ENCODE data around the gene FAM227A. TPM values are rescaled to one million over a fixed set of nuclear protein-coding genes. Genes with fewer than 3 reads are reported as not detected.

Gene FAM227A
- total and polyA plus RNA-seq, 2 of the 13 experiments (the other 11 are each of a cell fraction or from before 2014, with no cell fraction given), result 1.0 to 1.5 TPM

- TF ChIP-seq ZNF276 (CRISPR knock-in tag; IDR thresholded peaks at IDR 0.05; ENCODE audit: low read depth) (peak; percentile 11; the same call in 1 of the 2 replicates), FOSL2 (CRISPR knock-in tag; IDR thresholded peaks at IDR 0.05) (no peak), UBTF (CRISPR knock-in tag; IDR thresholded peaks at IDR 0.05) (peak; percentile 71), ZNF792 (CRISPR knock-in tag; IDR thresholded peaks at IDR 0.05) (0 out of 2 replicates have a peak, but pooled peaks have one; percentile 7), ESRRA (CRISPR knock-in tag; IDR thresholded peaks at IDR 0.05; ENCODE audit: low read depth) (0 out of 2 replicates have a peak, but pooled peaks have one; percentile 3), NR0B2 (CRISPR knock-in tag; IDR thresholded peaks at IDR 0.05) (peak; percentile 73; the same call in 1 of the 2 replicates)
Measured at GRCh38 chr22:38700270-38700788, 44.1 kb upstream of the FAM227A start (continued).

GRCh38 chr22:38699784-38700183, 43.6 kb upstream of the FAM227A start:
- no peaks in the 10 kb centered on the region for H3K9me3 ChIP-seq (ENCODE audit: low read length)
- FAIRE-seq (no peak), DNase-seq (ENCODE audit: low spot score) (peak; percentile 21), ATAC-seq (no peak)
- peak overlapping the region; percentile 76 for H3K4me2 ChIP-seq (ENCODE audit: low read depth, low read length)
- peak overlapping the region; percentile 95 for H3K9ac ChIP-seq (ENCODE audit: insufficient read depth, low read depth, low read length)
- H3K4me1 ChIP-seq (ENCODE audit: insufficient read depth, low read length), result peaks cover 72% of the 10 kb centered on the region
- peak overlapping the region; percentile 84 for H3K27ac ChIP-seq (ENCODE audit: extremely low read length, insufficient read depth, low read length)
- no peak overlapping the region for H2AFZ ChIP-seq (ENCODE audit: low read length)
- TSS peak; percentile 86 for BruUV-seq (replicated peaks)
- no peaks in the 10 kb centered on the region; a peak in 1 of 5 replicates for H3K27me3 ChIP-seq (ENCODE audit: control insufficient read depth in 1 of 2, insufficient read depth in 2 of 2, low read length in 2 of 2)
- peak overlapping the region; percentile 77 to 98 (median 91) for H3K4me3 ChIP-seq (replicated peaks in 1 of 3; ENCODE audit: insufficient read depth in 1 of 3, low read depth in 2 of 3, low read length in 3 of 3)
- H3K79me2 ChIP-seq (ENCODE audit: insufficient read depth, low read length), result peaks cover 42% of the 10 kb centered on the region
- WGBS (ENCODE audit: low lambda C conversion rate), result 13% methylated on average over 6 of the region's 6 CpGs
- POLR2A ChIA-PET, result interaction anchor here (1.5 to 9.9 kb wide), 2 partner anchors 8 to 17 kb away, joined by 5 to 102 read pairs; partner anchors contain the start of gene TOMM22
- no peak for TF ChIP-seq KLF12 (CRISPR knock-in tag; IDR thresholded peaks at IDR 0.05; ENCODE audit: borderline replicate concordance)
- no peak for TF ChIP-seq ZNF44 (CRISPR knock-in tag; IDR thresholded peaks at IDR 0.05)
- no peak for TF ChIP-seq PRDM10 (CRISPR knock-in tag; IDR thresholded peaks at IDR 0.05; ENCODE audit: low read depth)
- no peak for TF ChIP-seq ZMAT5 (CRISPR knock-in tag; IDR thresholded peaks at IDR 0.05; ENCODE audit: borderline replicate concordance, low read depth)
- no peak for TF ChIP-seq ZNF644 (CRISPR knock-in tag; IDR thresholded peaks at IDR 0.05; ENCODE audit: low read depth)
- no peak for TF ChIP-seq CBX2 (IDR thresholded peaks at IDR 0.05; ENCODE audit: low read depth, low read length)
- TF ChIP-seq CBX2 (CRISPR knock-in tag; IDR thresholded peaks at IDR 0.05; ENCODE audit: low read depth), result no peak
- no peak for TF ChIP-seq SCMH1 (CRISPR knock-in tag; IDR thresholded peaks at IDR 0.05; ENCODE audit: borderline replicate concordance)
- CTCF ChIA-PET (ENCODE audit: low intra/inter-chr PET ratio, low total read pairs), result no interaction called here
- intact Hi-C loops (cut with micrococcal nuclease; ENCODE audit: unreplicated experiment) (no loop called here), in situ Hi-C loops (cut with HindIII; ENCODE audit: extremely low pct_ligation_motif_present, low pct_unique_long_range_greater_than_20kb) (no loop called here)
- no peaks in the 10 kb centered on the region for H3K36me3 ChIP-seq (replicated peaks in 1 of 2; ENCODE audit: control insufficient read depth in 1 of 2, insufficient read depth in 2 of 2, low read length in 2 of 2)
- H4K20me1 ChIP-seq (ENCODE audit: insufficient read depth, low read length), result peaks cover 5% of the 10 kb centered on the region; the same call in 1 of the 2 replicates

All from HepG2 (cell line).